Superior temporal gyrus (tissue), 1 donor: ENCODE data around the gene KRT33B.
"Not testable (repeated sequence)": the region's sequence is repeated elsewhere in the genome, so short reads cannot be mapped to it uniquely, and the experiment has no call there.

Experiments used
- DNase-seq: peaks from one replicate; pipeline ENCODE4 v3.0.0-alpha.2; 2016; ENCODE audit errors: extremely low spot score

KRT33B gene

GRCh38 chr17:41393826-41394225, 24.2 kb upstream of the KRT33B start:
- DNase-seq, result no peak

GRCh38 chr17:41393294-41393693, 23.7 kb upstream of the KRT33B start:
- DNase-seq, result no peak

DNA sequence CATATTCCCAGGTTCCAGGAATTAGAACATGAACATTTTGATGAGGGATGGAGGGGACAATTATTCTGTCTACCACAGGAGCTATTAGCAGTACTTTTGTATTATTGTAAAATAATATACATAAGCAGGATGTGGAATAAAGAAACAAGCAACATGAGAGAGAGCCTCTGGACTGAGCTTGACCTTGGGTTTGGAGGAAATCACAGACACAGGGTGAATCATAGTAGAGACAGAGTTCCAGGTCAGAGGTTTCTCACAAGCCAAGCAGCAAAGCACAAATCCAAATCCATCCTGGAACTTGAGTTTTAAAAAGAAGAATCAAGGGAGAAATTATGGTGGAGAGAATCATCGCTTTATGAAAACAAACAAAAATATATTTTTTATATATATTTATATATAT, 22.7 kb upstream of the KRT33B start:
- no peak for DNase-seq

DNA sequence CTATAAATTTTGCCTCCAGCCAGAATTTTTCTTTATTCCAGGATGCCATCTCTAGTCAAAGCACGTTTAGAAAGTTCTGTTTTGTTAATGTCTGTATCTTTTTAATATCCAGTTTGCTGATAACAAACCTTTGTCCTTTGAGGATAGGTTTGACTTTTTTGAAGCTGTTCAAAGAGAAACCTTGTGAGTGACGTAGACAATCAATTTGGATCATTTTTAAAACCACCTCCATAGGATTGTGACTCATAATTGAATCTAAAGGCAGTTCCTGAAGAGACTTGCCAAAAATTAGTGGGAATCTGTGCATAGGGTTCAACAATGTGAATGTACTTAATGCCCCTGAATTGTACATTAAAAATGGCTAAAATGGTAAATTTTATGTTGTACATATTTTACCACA, 21.9 kb upstream of the KRT33B start:
- DNase-seq, result no peak

DNA sequence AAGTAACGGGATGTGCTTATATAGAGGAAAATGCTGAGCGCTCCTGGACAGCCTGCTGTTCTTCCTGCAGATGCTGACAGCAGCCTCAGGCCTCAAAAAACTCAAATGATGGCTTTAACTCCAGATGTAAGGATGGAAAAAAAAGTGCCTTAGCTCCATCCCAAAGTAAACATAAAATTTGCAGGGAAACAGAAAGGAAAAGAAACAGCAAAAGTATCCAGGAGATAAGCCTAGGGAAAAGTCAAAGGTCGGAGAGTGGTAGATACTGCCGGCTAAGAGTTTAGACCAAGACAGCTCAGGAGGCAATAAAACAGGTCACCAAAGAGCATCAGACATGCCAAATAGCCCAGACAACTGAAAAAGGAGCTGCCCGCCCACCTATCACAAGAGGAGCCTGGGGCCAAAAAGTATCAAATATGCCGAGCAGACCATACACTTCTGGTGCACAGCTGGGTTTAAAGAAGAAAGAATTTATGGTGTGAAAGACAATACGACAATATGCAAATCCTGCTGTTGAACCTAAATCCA, 20.9 kb upstream of the KRT33B start:
- no peak for DNase-seq

DNA sequence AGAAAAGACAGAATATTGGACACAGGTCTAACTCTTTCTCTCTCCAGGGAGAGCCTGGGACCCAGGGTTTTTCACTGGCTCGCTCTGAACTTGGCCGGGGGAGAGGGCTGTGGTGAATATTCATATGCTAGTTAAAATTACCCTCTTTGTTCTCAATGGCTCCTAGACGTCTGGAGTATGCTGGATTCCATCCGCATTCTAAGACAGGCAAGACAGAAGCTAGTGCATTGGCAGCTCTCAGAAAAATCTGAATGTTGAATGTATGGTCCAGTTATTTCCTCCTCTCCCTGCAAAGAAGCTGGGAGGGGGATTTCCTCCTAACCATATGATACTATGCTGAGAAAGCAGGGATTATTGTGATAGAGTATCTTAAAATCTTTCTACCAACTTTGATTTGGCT, 18.1 kb upstream of the KRT33B start:
- DNase-seq, result no peak

- DNase-seq, result no peak
Observed at GRCh38 chr17:41386227-41386626, 16.6 kb upstream of the KRT33B start.

DNA sequence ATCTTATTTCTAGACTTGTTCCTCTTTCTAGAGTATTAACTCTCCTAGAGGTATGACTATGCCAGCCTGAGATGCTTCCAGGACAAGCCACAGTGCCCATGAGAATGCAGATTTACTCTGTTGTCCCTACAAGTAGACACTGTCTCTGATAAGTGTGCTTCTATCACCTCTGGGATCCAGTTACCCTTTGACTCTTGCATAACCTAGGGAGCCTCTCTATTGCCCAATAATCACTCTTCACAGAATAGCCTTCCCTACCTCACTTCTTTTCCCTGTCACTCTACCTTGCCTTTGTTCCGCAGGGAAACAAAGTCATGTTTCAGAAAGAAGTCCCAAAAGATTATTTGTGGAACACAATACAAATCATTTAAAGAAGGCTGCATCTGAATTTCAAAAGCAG, 14.1 kb upstream of the KRT33B start:
- DNase-seq, result no peak

- no peak for DNase-seq
Observed at GRCh38 chr17:41382394-41382793, 12.8 kb upstream of the KRT33B start.

DNA sequence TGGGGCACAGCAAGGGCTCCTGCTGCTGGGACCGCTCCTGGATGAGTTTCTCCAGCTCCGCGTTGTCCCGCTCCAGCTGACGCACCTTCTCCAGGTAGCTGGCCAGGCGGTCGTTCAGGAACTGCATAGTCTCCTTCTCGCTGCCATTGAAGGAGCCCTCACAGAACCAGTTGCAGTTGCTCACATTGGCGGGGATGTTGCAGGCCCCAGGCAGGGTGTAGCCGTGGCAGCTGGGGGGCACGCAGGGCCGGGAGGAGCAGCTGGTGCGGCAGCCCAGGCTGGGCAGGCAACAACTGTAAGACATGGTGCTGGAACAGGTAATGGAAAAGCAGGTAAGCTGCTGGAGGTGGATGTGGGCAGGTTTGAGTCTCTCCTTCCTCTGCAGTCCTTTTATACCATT, 12.3 kb upstream of the KRT33B start, which contains the start of gene KRT34:
Gene KRT34 (minus strand): TSS at position 364 of the 400 bp plus-strand sequence. CDS start 60 bp downstream, at position 304.
- DNase-seq, result not testable (repeated sequence)

DNA sequence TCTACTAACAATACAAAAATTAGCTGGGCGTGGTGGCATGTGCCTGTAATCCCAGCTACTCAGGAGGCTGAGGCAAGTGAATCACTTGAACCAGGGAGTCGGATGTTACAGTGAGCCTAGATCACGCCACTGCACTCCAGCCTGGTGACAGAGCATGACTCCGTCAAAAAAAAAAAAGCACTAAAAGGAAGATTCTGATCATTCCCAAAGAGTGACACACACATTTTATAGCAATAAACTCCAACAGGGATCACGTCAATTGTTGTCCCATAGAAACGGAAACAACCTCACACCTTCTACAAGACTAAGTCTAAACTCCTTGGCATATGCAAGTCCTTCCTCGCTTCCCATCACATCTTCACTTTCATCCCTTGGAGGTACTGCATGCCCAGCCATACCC, 10.5 kb upstream of the KRT33B start:
- not testable (repeated sequence) for DNase-seq

GRCh38 chr17:41377546-41377945, 7.9 kb upstream of the KRT33B start:
- DNase-seq, result no peak

DNA sequence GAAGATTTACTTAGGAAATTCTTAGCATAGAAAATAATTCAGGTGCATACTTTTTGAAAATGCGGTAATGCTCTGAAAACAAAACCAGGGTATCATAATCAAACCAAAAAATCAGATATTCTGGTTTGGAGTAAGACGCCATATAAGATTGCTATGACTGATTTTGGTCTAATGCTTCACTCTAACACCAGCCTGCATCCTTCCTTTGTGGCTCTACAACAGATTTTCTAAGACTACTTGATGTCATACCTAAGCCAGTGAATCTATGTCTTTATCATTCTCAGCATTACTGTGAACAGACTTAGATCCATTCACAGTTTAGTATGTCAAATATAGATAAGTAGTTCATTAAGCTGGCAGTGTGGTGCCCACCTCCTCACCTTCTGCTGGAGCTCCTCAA, 590 bp downstream of the KRT33B start:
- no peak for DNase-seq

GRCh38 chr17:41367426-41368075, 2.1 kb downstream of the KRT33B start:
- no peak for DNase-seq

DNA sequence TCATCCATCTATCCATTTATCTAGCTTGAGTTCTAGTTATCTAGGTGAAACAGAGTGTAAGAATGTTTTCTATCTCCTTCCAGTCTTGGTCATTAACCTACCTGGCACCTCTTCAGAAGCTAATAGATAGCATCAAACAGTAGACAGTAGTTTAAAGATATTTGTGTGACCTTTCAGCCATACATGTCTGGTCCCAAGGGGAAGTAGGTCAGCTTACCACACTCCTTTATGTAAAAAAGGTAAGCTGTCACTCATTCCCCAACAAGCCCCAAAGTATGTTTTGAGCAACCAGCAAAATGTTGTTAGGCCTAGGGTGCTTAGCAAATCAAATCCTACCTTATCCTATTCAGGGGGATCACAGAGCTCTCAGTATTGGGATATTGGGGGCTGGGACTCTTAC, 3.5 kb downstream of the KRT33B start:
- DNase-seq, result no peak

DNA sequence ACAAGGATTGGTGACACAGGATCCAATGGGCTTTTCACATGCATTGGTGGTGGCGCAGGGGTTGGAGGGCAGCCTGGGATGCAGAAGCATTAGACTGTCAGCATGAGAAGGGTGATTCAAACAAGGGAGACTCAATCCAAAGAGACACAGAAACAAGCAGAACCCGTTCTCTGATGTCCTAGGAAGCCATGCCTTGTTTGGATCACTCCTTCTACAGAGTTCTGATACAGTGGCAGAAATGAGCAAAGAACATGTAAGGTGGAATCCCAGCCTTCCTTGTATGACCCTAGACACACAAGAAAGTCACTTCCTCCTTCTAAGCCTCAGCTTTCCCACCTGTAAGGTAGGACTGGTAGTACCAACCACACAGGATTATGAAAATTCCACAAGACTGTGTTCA, 5.7 kb downstream of the KRT33B start:
- no peak for DNase-seq

GRCh38 chr17:41360296-41360995, 9.2 kb downstream of the KRT33B start:
- DNase-seq, result no peak

DNA sequence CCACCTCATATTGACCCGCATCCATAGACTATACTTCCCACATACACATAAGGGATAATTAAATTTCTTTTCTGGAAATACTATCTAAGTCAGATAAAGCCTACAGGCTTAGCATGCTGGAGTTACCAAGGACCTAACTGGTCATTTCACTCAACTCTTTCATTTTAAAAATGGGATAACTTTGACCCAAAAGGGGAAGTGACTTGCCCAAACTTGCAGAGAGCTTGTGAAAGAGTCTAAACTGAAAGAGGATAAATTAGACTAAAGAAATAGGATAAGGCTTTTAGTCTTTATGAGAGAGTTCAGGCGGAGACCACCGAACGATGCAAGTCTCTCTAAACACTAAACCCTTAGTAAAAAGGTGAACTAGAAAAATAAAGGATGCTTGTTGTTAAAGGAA, 15.1 kb downstream of the KRT33B start:
- no peak for DNase-seq

GRCh38 chr17:41352597-41353366, 16.8 kb downstream of the KRT33B start:
- DNase-seq, result no peak

GRCh38 chr17:41351177-41351576, 18.4 kb downstream of the KRT33B start:
- no peak for DNase-seq

DNA sequence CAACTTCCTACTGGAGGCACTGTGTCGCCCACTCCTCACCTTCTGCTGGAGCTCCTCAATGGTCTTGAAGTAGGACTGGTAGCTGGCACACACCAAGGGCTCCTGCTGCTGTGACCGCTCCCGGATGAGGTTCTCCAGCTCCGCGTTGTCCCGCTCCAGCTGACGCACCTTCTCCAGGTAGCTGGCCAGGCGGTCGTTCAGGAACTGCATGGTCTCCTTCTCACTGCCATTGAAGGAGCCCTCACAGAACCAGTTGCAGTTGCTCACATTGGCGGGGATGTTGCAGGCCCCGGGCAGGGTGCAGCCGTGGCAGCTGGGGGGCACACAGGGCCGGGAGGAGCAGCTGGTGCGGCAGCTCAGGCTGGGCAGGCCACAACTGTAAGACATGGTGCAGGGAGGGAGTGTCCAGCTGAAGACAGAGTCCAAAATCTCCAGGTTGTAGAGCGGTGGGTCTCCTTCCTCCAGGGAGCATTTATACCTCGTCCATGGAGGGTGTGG, 19.2 kb downstream of the KRT33B start, which contains the start of gene KRT33A:
Gene KRT33A (minus strand): TSS at position 448 of the 498 bp plus-strand sequence. CDS start 61 bp downstream, at position 387.
- DNase-seq, result not testable (repeated sequence)
